Measurements from ENCODE around the gene AACS.

DNA sequence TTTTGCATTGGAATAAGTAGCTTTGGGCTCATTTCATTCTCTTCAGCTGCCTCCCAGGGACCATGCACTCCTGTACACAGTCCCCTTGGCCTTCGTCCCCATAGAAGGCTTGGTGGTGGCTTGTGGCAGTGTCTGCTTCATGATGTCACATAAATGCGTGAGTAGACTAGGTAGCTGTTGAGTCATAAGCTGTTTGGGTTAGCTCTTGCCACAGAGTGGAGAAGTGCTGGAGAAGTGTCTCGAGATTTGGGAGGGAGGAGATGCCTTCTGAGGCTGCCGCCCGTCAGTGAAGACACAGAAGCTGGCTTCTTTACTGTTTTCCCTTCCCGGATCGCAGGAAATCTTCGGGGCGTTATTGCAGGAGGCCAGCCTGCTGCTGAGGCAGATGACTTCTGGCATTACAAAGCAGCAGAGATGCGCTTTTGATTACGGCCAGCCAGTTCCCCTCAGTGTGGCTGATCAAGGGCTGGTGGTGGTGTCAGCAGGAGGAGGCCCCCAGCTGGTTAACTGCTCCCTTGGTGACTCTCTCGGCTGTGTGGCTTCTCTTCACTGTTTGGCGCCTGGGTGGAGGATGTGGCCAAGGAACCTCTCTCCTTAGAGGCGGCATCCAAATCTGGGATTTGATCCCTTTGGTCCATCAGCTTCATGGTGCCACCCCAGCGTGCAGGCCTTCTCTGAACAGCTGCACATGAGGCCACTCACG, 67.6 kb downstream of the AACS start:
- TF ChIP-seq, protein P1, sequence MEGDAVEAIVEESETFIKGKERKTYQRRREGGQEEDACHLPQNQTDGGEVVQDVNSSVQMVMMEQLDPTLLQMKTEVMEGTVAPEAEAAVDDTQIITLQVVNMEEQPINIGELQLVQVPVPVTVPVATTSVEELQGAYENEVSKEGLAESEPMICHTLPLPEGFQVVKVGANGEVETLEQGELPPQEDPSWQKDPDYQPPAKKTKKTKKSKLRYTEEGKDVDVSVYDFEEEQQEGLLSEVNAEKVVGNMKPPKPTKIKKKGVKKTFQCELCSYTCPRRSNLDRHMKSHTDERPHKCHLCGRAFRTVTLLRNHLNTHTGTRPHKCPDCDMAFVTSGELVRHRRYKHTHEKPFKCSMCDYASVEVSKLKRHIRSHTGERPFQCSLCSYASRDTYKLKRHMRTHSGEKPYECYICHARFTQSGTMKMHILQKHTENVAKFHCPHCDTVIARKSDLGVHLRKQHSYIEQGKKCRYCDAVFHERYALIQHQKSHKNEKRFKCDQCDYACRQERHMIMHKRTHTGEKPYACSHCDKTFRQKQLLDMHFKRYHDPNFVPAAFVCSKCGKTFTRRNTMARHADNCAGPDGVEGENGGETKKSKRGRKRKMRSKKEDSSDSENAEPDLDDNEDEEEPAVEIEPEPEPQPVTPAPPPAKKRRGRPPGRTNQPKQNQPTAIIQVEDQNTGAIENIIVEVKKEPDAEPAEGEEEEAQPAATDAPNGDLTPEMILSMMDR (conservative IDR thresholded peaks at IDR 0.05) = no peak
- TF ChIP-seq EZH2 (IDR thresholded peaks at IDR 0.05; ENCODE audit: low read depth) = no peak
